Panc1 (cell line): Measurements from ENCODE around the gene GSC2.

Source experiments
- POLR2AphosphoS5 ChIP-seq: IDR thresholded peaks from 2 replicates; pipeline ENCODE4 v1.6.1; 2012; ENCODE audit warnings: mild to moderate bottlenecking, low read depth, low read length, moderate library complexity
- SIN3A ChIP-seq: IDR thresholded peaks from 2 replicates; pipeline ENCODE4 v1.6.1; 2012; ENCODE audit warnings: low read depth, mild to moderate bottlenecking, low read length, moderate library complexity, borderline replicate concordance; ENCODE audit not compliant: insufficient read depth
- TCF7L2 ChIP-seq: IDR thresholded peaks from 2 replicates; pipeline ENCODE4 v1.6.1; 2011; ENCODE audit warnings: mild to moderate bottlenecking, low read depth, low read length, inconsistent platforms
- TF ChIP-seq, protein P1 (sequence below): fragments of 450-650 bp; IDR thresholded peaks from 2 replicates; pipeline ENCODE4 v1.5.1; 2017; ENCODE audit warnings: mild to moderate bottlenecking
- TF ChIP-seq, protein P2 (sequence below), 2 experiments: IDR thresholded peaks; 2 replicates each; pipeline ENCODE4 v1.6.1; 2011 to 2012; ENCODE audit warnings: low read depth in 2 of 2, control low read depth in 1 of 2, low read length in 1 of 2, mild to moderate bottlenecking in 1 of 2, moderate library complexity in 1 of 2; ENCODE audit not compliant: insufficient read depth in 1 of 2

DNA sequence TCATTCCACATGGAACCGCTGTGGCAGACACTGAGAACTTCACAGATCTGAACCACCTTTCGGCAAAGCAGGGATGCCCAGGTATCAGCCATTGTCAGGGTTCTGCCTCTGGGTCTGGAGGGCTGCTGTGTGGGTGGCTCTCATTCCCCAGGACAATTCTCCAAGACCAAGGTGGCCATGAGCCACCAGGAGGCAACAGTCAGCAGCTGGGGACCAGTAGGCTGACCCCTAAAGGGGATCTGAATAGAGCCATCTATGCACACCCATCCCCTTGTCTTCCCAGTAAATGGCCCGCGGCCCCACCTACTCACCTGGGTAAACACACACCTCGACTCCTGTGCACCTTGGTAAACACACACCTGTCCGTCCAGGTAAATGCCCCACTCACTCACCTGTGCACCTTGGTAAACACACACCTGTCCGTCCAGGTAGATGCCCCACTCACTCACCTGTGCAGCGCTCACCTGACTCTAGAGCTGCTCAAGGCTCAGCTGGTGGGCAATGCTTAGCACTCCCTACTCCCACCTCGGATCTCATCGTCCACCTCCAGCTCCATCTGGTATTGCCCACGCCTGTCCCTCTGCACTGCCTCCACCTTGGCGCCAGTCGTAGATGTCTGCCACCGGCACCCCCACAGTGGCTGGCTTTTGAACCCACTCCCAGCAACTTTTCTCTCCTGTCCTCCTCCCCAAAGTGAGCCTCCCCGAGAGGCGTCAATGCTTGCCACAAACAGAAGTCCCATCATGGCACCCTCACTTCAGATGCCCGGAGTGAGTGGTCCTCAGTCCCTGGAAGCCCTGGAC, 18.2 kb upstream of the GSC2 start:
- TF ChIP-seq, protein P1, sequence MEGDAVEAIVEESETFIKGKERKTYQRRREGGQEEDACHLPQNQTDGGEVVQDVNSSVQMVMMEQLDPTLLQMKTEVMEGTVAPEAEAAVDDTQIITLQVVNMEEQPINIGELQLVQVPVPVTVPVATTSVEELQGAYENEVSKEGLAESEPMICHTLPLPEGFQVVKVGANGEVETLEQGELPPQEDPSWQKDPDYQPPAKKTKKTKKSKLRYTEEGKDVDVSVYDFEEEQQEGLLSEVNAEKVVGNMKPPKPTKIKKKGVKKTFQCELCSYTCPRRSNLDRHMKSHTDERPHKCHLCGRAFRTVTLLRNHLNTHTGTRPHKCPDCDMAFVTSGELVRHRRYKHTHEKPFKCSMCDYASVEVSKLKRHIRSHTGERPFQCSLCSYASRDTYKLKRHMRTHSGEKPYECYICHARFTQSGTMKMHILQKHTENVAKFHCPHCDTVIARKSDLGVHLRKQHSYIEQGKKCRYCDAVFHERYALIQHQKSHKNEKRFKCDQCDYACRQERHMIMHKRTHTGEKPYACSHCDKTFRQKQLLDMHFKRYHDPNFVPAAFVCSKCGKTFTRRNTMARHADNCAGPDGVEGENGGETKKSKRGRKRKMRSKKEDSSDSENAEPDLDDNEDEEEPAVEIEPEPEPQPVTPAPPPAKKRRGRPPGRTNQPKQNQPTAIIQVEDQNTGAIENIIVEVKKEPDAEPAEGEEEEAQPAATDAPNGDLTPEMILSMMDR, result no peak; the same call in 1 of the 2 replicates
- TF ChIP-seq, protein P2, sequence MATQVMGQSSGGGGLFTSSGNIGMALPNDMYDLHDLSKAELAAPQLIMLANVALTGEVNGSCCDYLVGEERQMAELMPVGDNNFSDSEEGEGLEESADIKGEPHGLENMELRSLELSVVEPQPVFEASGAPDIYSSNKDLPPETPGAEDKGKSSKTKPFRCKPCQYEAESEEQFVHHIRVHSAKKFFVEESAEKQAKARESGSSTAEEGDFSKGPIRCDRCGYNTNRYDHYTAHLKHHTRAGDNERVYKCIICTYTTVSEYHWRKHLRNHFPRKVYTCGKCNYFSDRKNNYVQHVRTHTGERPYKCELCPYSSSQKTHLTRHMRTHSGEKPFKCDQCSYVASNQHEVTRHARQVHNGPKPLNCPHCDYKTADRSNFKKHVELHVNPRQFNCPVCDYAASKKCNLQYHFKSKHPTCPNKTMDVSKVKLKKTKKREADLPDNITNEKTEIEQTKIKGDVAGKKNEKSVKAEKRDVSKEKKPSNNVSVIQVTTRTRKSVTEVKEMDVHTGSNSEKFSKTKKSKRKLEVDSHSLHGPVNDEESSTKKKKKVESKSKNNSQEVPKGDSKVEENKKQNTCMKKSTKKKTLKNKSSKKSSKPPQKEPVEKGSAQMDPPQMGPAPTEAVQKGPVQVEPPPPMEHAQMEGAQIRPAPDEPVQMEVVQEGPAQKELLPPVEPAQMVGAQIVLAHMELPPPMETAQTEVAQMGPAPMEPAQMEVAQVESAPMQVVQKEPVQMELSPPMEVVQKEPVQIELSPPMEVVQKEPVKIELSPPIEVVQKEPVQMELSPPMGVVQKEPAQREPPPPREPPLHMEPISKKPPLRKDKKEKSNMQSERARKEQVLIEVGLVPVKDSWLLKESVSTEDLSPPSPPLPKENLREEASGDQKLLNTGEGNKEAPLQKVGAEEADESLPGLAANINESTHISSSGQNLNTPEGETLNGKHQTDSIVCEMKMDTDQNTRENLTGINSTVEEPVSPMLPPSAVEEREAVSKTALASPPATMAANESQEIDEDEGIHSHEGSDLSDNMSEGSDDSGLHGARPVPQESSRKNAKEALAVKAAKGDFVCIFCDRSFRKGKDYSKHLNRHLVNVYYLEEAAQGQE (IDR thresholded peaks at IDR 0.05; ENCODE audit: insufficient read depth in 1 of 2, low read depth in 2 of 2, low read length in 1 of 2), result no peak
- TF ChIP-seq SIN3A (no peak), POLR2AphosphoS5 (no peak), TCF7L2 (no peak)
